DOHH2 (cell line): Measurements from ENCODE around the gene TRIP6.

Experiments
- H3F3A ChIP-seq: fragments of 200-600 bp; sonication (generic), shearing (Covaris generic); 2 replicates; pipeline ENCODE4 v1.6.0; 2016; ENCODE audit warnings: antibody characterized with exemption, mild to moderate bottlenecking; ENCODE audit not compliant: control insufficient read depth, insufficient read depth
- H3K27ac ChIP-seq: fragments of 200-600 bp; sonication (generic); 2 replicates; pipeline ENCODE4 v1.5.1; 2014; ENCODE audit warnings: low read depth, mild to moderate bottlenecking, low read length, moderate library complexity
- H3K27me3 ChIP-seq: fragments of 200-600 bp; sonication (generic); 2 replicates; pipeline ENCODE4 v1.6.1; 2014; ENCODE audit warnings: mild to moderate bottlenecking, low read length, mixed read lengths; ENCODE audit not compliant: control insufficient read depth
- H3K36me3 ChIP-seq: fragments of 200-600 bp; sonication (generic); 2 replicates; pipeline ENCODE4 v1.6.1; 2014; ENCODE audit warnings: mild to moderate bottlenecking, low read length, moderate library complexity, mixed read lengths; ENCODE audit not compliant: control insufficient read depth
- H3K4me1 ChIP-seq: fragments of 200-600 bp; sonication (generic); 2 replicates; pipeline ENCODE4 v1.6.1; 2014; ENCODE audit warnings: mild to moderate bottlenecking, low read length, mixed read lengths; ENCODE audit not compliant: control insufficient read depth
- H3K4me2 ChIP-seq: fragments of 200-600 bp; sonication (generic); 2 replicates; pipeline ENCODE4 v1.6.0; 2014; ENCODE audit warnings: mild to moderate bottlenecking, low read length, moderate library complexity
- H3K4me3 ChIP-seq: fragments of 200-600 bp; sonication (generic); 2 replicates; pipeline ENCODE4 v1.5.1; 2014; ENCODE audit warnings: mild to moderate bottlenecking, low read length, mixed read lengths
- H3K79me2 ChIP-seq: fragments of 200-600 bp; sonication (generic); 2 replicates; pipeline ENCODE4 v1.6.1; 2014; ENCODE audit warnings: mild to moderate bottlenecking, low read length, mixed read lengths; ENCODE audit not compliant: control insufficient read depth
- H3K9me2 ChIP-seq: fragments of 200-600 bp; sonication (generic); replicated peaks from 2 replicates; pipeline ENCODE4 v1.6.1; 2014; ENCODE audit warnings: mild to moderate bottlenecking, low read length, mixed read lengths; ENCODE audit not compliant: control insufficient read depth
- H3K9me3 ChIP-seq: fragments of 200-600 bp; sonication (generic); 2 replicates; pipeline ENCODE4 v1.6.1; 2014; ENCODE audit warnings: antibody characterized with exemption, low read length, mixed read lengths; ENCODE audit not compliant: control insufficient read depth, insufficient read depth
- H4K20me1 ChIP-seq: fragments of 200-600 bp; sonication (generic); 2 replicates; pipeline ENCODE4 v1.6.0; 2014; ENCODE audit warnings: low read depth, mild to moderate bottlenecking, antibody characterized with exemption, low read length, moderate library complexity; ENCODE audit not compliant: control insufficient read depth, insufficient read depth
- EZH2phosphoT487 ChIP-seq: fragments of 200-600 bp; sonication (generic); IDR thresholded peaks from 2 replicates; pipeline ENCODE4 v1.6.1; 2017; ENCODE audit warnings: borderline replicate concordance, mild to moderate bottlenecking, antibody characterized with exemption, low read length, moderate library complexity, mixed read lengths
- TF ChIP-seq, protein P1 (sequence below): fragments of 200-600 bp; sonication (generic); IDR thresholded peaks from one replicate; pipeline ENCODE4 v1.5.1; 2014; ENCODE audit warnings: antibody characterized with exemption, mild to moderate bottlenecking, low read depth, low read length; ENCODE audit not compliant: poor library complexity, severe bottlenecking

TRIP6 gene

DNA sequence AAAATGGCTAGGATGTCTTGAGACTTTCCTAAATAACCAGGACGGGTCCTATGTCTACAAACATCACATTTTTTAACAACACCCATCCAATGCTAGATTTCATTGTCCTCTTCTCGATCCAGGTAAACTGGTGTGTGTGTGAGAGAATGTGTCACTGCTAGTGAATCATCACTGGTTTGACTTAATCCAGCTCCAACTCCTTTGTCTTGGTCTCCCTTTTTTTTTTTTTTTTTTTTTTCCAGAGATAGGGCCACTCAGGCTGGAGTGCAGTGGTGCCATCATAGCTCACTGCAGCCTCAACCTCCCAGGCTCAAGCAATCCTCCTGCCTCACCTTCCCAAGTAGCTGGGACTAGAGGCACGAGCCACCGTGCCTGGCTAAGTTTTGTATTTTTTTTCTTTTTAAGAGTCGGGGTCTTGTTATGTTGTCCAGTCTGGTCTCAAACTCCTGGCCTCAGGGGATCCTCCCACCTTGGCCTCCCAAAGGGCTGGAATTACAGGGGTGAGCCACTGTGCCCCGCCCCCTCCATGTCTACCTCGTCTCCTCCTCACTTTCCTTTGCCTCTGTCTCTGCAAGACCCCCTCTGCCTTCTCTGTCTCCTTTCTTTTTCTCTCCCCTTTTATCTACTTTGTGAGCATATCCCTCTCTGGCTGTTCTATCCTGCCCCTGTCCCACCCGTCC lies 24.5 kb downstream of the TRIP6 start:
- no peak overlapping the region for H3K4me2 ChIP-seq
- no peak overlapping the region for H3K4me3 ChIP-seq
- peaks cover 18% of the 10 kb centered on the region for H3K79me2 ChIP-seq
- peaks cover 19% of the 10 kb centered on the region for H3F3A ChIP-seq
- no peak for TF ChIP-seq EZH2phosphoT487
- TF ChIP-seq, protein P1, sequence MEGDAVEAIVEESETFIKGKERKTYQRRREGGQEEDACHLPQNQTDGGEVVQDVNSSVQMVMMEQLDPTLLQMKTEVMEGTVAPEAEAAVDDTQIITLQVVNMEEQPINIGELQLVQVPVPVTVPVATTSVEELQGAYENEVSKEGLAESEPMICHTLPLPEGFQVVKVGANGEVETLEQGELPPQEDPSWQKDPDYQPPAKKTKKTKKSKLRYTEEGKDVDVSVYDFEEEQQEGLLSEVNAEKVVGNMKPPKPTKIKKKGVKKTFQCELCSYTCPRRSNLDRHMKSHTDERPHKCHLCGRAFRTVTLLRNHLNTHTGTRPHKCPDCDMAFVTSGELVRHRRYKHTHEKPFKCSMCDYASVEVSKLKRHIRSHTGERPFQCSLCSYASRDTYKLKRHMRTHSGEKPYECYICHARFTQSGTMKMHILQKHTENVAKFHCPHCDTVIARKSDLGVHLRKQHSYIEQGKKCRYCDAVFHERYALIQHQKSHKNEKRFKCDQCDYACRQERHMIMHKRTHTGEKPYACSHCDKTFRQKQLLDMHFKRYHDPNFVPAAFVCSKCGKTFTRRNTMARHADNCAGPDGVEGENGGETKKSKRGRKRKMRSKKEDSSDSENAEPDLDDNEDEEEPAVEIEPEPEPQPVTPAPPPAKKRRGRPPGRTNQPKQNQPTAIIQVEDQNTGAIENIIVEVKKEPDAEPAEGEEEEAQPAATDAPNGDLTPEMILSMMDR = no peak
- peaks cover 6% of the 10 kb centered on the region; the same call in 1 of the 2 replicates for H4K20me1 ChIP-seq
- no peak overlapping the region for H3K27ac ChIP-seq
- peaks cover 25% of the 10 kb centered on the region for H3K36me3 ChIP-seq
- H3K9me2 ChIP-seq = no peaks in the 10 kb centered on the region
- H3K27me3 ChIP-seq = peaks cover 50% of the 10 kb centered on the region
- peaks cover 54% of the 10 kb centered on the region for H3K4me1 ChIP-seq
- H3K9me3 ChIP-seq = no peaks in the 10 kb centered on the region

DNA sequence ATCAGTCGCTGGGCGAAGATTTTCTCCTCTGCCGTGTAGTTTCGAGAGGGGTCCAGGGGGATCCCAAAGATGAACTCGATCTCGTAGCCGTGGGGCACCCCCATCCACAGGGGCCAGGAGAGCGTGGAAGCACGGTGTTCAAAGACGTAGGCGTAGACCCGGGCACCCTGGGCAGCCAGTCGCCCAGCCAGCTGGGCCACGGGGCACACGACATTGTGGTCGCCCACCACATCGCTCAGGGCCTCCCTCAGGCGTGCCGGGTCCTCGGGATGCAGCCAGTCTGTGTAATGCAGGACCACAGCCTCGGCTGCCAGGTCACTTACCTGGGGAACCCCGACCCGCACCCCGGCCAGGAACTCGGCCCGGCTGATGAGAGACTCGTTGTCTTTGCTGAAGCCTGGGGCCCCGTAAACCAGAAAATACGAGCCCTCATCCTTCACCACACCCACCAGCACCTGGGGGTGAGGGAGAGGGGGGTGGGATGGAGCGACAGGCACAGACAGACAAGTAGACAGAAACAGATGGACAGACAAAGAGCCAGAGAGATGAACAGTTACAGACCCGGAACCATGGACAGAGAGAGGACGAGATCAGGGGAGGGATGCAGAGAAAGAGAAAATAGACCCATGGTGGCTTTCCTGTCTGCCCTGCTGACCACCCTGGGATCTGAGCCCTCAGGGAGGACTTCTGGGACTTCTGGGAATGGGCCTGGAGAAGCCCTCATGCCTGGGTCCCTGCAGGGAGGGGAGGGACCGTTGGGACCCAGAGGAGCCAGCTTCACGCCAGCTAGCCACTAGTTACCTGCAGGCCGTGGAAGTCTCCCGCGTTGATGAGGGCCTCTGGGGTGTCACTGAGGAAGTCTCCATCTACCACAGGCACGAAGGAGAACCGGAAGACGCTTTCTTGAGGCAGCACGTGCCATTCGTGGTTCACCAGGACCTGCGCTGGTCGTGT lies 25.5 kb downstream of the TRIP6 start:
- Histone ChIP-seq H3K27ac (no peak overlapping the region), H3K4me2 (no peak overlapping the region), H3K4me1 (peaks cover 44% of the 10 kb centered on the region), H3K9me2 (no peaks in the 10 kb centered on the region), H3K4me3 (no peak overlapping the region), H3K27me3 (peaks cover 53% of the 10 kb centered on the region), H3K36me3 (peaks cover 17% of the 10 kb centered on the region), H3K79me2 (peaks cover 18% of the 10 kb centered on the region), H3F3A (peaks cover 11% of the 10 kb centered on the region), H3K9me3 (no peaks in the 10 kb centered on the region), H4K20me1 (peaks cover 6% of the 10 kb centered on the region; the same call in 1 of the 2 replicates)
- TF ChIP-seq, protein P1 = no peak
- TF ChIP-seq EZH2phosphoT487 = no peak

DNA sequence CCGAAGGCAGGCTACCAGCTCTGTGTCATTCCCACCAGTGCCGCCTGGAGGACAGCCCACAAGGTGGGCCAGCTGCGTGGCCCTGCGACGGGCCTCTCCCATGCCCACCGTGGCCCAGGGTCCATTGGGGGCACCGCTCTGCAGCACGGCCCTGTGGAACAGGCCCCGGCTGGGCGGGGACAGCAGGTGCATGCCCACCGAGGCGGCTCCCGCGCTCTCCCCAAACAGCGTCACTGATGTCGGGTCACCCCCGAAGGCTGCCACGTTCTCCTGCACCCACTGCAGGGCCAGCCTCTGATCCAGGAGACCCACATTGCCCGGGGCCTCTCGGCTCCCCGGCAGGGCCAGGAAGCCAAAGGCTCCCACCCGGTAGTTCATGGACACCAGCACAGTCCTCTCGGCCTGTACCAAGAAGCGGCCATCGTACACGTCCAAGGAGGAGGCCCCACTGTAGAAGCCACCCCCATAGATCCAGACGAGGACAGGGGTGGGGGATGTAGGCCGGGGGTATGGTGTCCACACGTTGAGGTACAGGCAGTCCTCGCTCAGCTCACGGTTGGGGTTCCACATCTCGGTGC lies 26.2 kb downstream of the TRIP6 start:
- no peak overlapping the region for H3K27ac ChIP-seq
- H3K4me1 ChIP-seq = peaks cover 37% of the 10 kb centered on the region
- TF ChIP-seq EZH2phosphoT487 = no peak
- TF ChIP-seq, protein P1 = no peak
- H3K4me3 ChIP-seq = no peak overlapping the region
- peaks cover 10% of the 10 kb centered on the region for H3K36me3 ChIP-seq
- H3K9me2 ChIP-seq = no peaks in the 10 kb centered on the region
- peaks cover 7% of the 10 kb centered on the region for H3F3A ChIP-seq
- peaks cover 11% of the 10 kb centered on the region for H3K79me2 ChIP-seq
- H3K4me2 ChIP-seq = no peak overlapping the region
- H3K27me3 ChIP-seq = peaks cover 56% of the 10 kb centered on the region
- no peaks in the 10 kb centered on the region for H4K20me1 ChIP-seq
- no peaks in the 10 kb centered on the region for H3K9me3 ChIP-seq
